Osteoblast (primary cell): ENCODE data around the gene LAMA5. TPM values are rescaled to one million over a fixed set of nuclear protein-coding genes. Genes with fewer than 3 reads are reported as not detected.

ENCODE experiments used
- DNase-seq: peaks from one replicate; pipeline ENCODE4 v3.0.0; 2011; ENCODE audit warnings: low spot score, mixed read lengths; ENCODE audit not compliant: insufficient read length; ENCODE audit errors: missing footprints
- H2AFZ ChIP-seq: 2 replicates; pipeline ENCODE4 v1.6.0; 2011; ENCODE audit warnings: mild to moderate bottlenecking, low read length
- H3K27ac ChIP-seq: 2 replicates; pipeline ENCODE4 v1.5.1; 2011; ENCODE audit warnings: mild to moderate bottlenecking, low read depth, low read length, moderate library complexity
- H3K27me3 ChIP-seq: 2 replicates; pipeline ENCODE4 v1.6.0; 2012; ENCODE audit warnings: mild to moderate bottlenecking, control low read depth, inconsistent platforms, low read length, moderate library complexity; ENCODE audit not compliant: insufficient read depth
- H3K36me3 ChIP-seq: 2 replicates; pipeline ENCODE4 v1.5.1; 2011; ENCODE audit warnings: mild to moderate bottlenecking, low read length, control low read depth, moderate library complexity; ENCODE audit not compliant: insufficient read depth
- H3K4me1 ChIP-seq: 2 replicates; pipeline ENCODE4 v1.5.1; 2011; ENCODE audit warnings: mild to moderate bottlenecking, low read length, control low read depth, moderate library complexity; ENCODE audit not compliant: insufficient read depth
- H3K4me2 ChIP-seq: 2 replicates; pipeline ENCODE4 v1.6.0; 2011; ENCODE audit warnings: mild to moderate bottlenecking, low read length; ENCODE audit not compliant: insufficient read depth
- H3K4me3 ChIP-seq: fragments of 200-600 bp; sonication (generic); 3 replicates; pipeline ENCODE4 v1.5.1; 2012; ENCODE audit warnings: mild to moderate bottlenecking, low read length, inconsistent platforms; ENCODE audit not compliant: insufficient read depth
- H3K79me2 ChIP-seq: 2 replicates; pipeline ENCODE4 v1.6.0; 2012; ENCODE audit warnings: mild to moderate bottlenecking, low read length, control low read depth, inconsistent platforms; ENCODE audit not compliant: insufficient read depth
- H3K9me3 ChIP-seq: 2 replicates; pipeline ENCODE4 v1.5.1; 2011; ENCODE audit warnings: low read depth, low read length, control low read depth
- H4K20me1 ChIP-seq: 2 replicates; pipeline ENCODE4 v1.6.0; 2012; ENCODE audit warnings: mild to moderate bottlenecking, low read length, control low read depth; ENCODE audit not compliant: insufficient read depth
- total RNA-seq: library from RNA; depleted of rRNA; stranded (reverse); fragments of >200 nt; gene quantifications from 2 replicates; pipeline ENCODE4 v1.2.3, GENCODE V29; 2012
- TF ChIP-seq, protein P1 (sequence below): IDR thresholded peaks from 2 replicates; pipeline ENCODE4 v1.5.1; 2011; ENCODE audit warnings: mild to moderate bottlenecking, low read depth, low read length, moderate library complexity; ENCODE audit errors: extremely low read depth

LAMA5 gene
- total RNA-seq, 1 donor, result 2.2 TPM

DNA sequence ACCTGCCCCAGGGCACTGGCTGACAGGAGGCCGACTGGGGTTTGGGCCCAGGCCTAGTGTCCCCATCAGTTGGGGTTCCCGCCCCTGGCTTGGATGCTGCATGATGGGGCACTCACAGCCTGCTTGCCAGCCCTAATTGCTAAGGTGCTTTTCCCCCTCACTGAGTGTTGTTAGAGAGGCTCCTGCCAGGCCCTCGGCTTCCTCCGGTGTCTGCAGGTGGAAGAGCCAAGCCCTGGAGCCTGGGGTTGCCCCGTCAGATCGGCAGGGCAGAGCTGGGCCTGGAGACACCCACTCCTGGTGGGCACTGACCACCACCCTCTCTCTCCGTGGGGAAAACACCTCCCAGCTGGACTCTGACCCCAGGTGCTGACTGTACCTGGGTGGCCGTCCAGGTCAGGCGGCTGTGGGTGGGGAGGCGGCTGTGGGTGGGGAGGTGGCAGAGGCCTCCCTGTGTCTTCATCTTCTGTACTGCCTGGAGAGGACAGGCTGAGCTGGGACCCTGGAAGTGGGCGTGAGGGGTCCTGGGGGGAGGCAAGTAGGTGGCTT is 46.0 kb upstream of the LAMA5 start:
- Histone ChIP-seq H4K20me1 (no peaks in the 10 kb centered on the region), H3K9me3 (no peaks in the 10 kb centered on the region), H3K36me3 (no peaks in the 10 kb centered on the region), H2AFZ (no peak overlapping the region), H3K27ac (no peak overlapping the region), H3K4me1 (no peaks in the 10 kb centered on the region), H3K4me3 (no peak overlapping the region), H3K79me2 (no peaks in the 10 kb centered on the region), H3K27me3 (peaks cover 5% of the 10 kb centered on the region), H3K4me2 (no peak overlapping the region)
- no peak for DNase-seq
- TF ChIP-seq, protein P1, sequence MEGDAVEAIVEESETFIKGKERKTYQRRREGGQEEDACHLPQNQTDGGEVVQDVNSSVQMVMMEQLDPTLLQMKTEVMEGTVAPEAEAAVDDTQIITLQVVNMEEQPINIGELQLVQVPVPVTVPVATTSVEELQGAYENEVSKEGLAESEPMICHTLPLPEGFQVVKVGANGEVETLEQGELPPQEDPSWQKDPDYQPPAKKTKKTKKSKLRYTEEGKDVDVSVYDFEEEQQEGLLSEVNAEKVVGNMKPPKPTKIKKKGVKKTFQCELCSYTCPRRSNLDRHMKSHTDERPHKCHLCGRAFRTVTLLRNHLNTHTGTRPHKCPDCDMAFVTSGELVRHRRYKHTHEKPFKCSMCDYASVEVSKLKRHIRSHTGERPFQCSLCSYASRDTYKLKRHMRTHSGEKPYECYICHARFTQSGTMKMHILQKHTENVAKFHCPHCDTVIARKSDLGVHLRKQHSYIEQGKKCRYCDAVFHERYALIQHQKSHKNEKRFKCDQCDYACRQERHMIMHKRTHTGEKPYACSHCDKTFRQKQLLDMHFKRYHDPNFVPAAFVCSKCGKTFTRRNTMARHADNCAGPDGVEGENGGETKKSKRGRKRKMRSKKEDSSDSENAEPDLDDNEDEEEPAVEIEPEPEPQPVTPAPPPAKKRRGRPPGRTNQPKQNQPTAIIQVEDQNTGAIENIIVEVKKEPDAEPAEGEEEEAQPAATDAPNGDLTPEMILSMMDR, result no peak

DNA sequence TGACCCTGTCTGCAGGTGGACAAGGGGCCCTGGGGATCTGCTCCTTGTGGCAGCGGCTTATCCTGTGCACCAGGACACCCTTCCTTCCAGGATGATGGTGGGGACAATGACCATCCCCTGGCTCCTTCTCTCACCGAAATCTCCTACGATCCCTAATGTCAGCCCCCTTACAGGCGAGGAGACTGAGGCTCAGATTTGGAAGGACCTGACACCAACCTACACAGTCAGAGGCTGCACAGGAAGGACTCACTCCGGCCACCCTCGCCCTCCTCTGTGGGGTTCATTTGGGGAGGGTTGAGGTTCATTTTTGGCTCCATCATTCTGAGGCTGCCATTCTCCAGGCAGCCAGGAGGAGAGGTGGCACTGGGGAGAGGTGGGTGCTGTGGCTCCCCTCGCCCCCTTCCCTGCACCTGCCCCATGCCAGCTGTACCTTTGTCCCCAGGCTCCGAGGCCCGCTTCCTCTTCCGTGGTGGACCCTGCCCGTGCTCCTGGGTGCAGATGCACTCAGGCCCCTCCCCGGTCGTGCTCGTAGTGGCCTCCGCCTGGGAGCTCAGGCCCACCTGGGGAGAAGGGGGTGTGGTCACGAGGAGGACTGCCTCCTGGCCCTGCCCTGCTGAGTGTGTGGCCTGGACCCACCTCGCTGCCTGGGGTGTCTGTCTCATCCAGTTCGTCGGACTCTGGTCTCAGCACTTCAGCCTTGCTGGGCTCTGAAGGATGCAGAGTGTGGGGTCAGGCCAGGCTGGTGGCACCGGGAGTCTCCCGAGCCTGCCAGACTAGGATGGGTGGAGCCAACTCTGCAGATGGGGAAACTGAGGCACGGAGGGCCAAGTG is 45.3 kb upstream of the LAMA5 start:
- Histone ChIP-seq H4K20me1 (no peaks in the 10 kb centered on the region), H3K9me3 (no peaks in the 10 kb centered on the region), H3K27me3 (peaks cover 5% of the 10 kb centered on the region), H3K79me2 (no peaks in the 10 kb centered on the region), H3K4me3 (no peak overlapping the region), H3K36me3 (no peaks in the 10 kb centered on the region), H2AFZ (no peak overlapping the region), H3K4me2 (no peak overlapping the region), H3K4me1 (no peaks in the 10 kb centered on the region), H3K27ac (no peak overlapping the region)
- TF ChIP-seq, protein P1, result no peak
- no peak for DNase-seq

DNA sequence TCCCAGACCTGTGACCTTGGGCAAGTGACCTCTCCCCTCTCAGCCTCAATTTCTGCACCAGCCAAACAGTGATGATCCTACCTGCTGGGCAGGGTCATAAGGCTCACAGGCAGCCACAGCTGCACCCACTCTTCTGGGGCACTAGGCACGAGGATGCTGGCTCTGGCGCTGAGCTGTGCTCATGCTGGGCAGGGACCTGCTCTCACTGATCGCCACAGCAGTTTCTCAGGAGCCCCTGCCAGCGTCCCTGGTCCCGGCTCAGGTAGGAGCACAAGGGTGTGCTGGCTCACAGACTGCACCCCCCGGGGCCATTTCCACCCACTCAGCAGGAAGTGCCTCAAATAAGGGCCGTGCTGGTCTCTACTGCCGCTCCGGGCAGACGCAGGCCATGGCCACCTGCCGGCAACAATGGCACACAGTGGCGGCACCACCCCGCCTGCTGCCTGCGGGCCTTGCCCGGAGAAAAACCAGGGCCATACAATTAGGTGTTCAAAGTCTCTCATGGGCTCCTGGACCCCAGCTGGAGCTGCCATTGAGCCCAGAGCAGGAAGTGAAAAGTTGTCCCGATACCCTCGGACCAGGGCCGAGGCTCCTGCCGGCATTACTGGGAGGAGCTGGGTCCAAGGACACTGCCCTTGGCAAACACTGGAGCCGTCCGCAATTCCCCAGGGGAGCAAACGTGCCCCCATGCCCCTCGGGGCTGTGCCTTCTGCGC is 44.5 kb upstream of the LAMA5 start:
- Histone ChIP-seq H3K27ac (no peak overlapping the region), H3K4me3 (no peak overlapping the region), H3K27me3 (peaks cover 5% of the 10 kb centered on the region), H3K4me1 (peaks cover under 1% of the 10 kb centered on the region), H3K9me3 (no peaks in the 10 kb centered on the region), H3K79me2 (peaks cover 2% of the 10 kb centered on the region), H3K36me3 (no peaks in the 10 kb centered on the region), H2AFZ (no peak overlapping the region), H3K4me2 (no peak overlapping the region), H4K20me1 (no peaks in the 10 kb centered on the region)
- no peak for DNase-seq
- TF ChIP-seq, protein P1, result no peak
